CD4-positive, alpha-beta T cell treated with Interleukin-1 beta for 1 hour (primary cell): ENCODE data around the gene IPO7.
"Not testable (repeated sequence)": the region's sequence is repeated elsewhere in the genome, so short reads cannot be mapped to it uniquely, and the experiment has no call there.

Experiments
- DNase-seq, 2 donors: peaks; one replicate each; pipeline ENCODE4 v3.0.0-alpha.2; 2020 to 2022

Gene IPO7

DNA sequence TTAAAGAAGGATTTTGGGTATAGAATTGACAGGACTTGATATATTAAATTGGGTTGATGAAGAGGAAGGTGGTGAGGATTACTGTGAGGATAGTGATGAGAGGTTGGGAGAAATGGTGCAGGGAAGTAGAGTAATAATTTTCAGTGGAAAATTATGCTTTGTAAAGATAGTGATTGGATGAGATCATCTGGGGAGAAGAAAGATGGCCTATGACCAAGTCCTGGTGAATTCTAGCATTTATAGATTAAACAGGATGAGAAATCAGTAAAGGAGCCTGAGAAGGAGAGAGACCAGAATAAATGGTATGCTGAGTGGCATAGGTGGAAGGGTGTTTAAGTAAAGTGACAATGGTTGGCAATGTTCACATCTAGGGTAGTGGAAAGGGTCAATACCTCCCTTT lies 15.0 kb downstream of the IPO7 start:
- DNase-seq, result no peak

DNA sequence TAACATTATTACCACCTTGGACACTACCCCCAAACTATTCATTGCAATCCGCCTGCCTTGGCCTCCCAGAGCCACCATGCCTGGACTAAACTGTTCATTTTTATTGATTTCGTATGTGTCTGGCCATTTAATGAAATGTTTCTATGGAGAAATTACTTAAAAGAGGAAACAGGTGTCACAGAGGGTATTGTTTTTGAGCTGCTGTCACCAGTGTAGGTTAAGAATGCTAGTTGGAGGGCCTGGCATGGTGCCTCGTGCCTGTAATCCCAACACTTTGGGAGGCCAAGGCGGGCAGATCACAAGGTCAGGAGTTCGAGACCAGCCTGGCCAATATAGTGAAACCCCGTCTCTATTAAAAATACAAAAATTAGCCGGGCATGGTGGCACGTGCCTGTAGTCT lies 17.4 kb downstream of the IPO7 start:
- DNase-seq, result not testable (repeated sequence)

- DNase-seq, result no peak
These were observed 44.3 kb downstream of the IPO7 start for GRCh38 chr11:9428706-9429105.

DNA sequence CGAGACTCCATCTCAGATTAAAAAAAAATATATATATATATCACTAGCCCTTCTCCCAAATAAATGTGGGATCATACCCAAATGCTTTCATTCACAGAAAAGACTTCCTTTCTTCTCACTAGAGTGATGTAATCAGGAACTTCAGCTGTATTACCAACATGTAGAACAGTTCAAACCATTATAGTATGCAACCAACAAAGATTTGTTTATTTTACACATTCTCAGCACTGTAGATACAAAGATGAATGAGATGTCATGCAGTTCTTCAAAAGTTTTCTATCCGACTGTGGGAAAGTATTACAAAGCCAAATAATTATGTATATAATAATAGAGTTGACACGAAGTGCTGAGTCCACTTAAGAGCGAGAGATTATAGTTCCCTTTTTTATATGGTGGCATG lies 54.2 kb downstream of the IPO7 start:
- DNase-seq, result no peak

GRCh38 chr11:9446230-9446629 lies 61.8 kb downstream of the IPO7 start:
- no peak for DNase-seq

- no peak for DNase-seq
These were observed 64.3 kb downstream of the IPO7 start for GRCh38 chr11:9448576-9449352.

- not testable (repeated sequence) for DNase-seq
These were observed 67.6 kb downstream of the IPO7 start for GRCh38 chr11:9452023-9452422.

DNA sequence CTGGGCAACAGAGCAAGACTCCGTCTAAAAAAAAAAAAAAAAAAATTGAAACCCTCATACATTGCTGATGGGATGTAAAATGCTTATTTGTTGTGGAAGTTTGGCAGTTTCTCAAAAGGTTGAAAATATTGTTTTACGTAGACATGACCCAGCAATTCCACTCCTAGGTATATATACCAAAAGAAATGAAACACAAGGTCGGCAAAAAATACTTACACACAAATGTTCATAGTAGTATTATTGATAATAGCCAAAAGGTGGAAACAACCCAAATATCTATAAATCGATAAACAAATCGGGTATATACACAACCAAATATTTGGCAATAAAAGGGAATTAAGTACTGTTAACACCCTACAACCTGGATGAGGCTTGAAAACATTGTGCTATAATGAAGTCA lies 71.3 kb downstream of the IPO7 start:
- no peak for DNase-seq

- peak; percentile 10 to 39 for DNase-seq
These were observed 75.3 kb downstream of the IPO7 start for GRCh38 chr11:9459667-9460321.

- peak; percentile 100 for DNase-seq
These were observed 76.0 kb downstream of the IPO7 start, which contains the start of gene ZNF143 for GRCh38 chr11:9460322-9461062. Gene ZNF143 (plus strand): TSS chr11:9461012. CDS start chr11:9471309, 10,297 bp downstream.

GRCh38 chr11:9461063-9461759 lies 76.8 kb downstream of the IPO7 start:
- DNase-seq, result peak; percentile 83 to 86

DNA sequence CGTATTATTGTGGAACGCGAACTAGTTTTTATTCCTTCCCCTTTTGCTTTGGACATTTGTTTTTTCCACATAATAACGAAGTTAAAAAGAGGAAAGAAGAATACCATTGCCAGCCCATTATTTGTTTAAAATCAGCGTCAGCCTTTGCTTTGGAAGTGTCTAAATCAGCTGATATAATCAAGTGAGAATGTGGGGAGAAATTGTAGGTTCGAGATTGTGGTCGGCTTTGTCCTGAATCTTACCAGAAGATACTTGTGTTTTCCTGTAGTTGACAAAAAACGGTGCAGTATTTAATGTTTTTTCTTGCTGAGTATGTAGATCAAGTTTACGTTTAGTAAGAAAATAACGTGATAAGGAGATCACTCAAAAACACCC lies 77.3 kb downstream of the IPO7 start:
- DNase-seq, result peak in 1 of 2 donors; percentile 31

GRCh38 chr11:9462172-9462799 lies 77.8 kb downstream of the IPO7 start:
- no peak for DNase-seq

GRCh38 chr11:9462806-9463537 lies 78.5 kb downstream of the IPO7 start:
- DNase-seq, result no peak

- DNase-seq, result no peak
These were observed 86.3 kb downstream of the IPO7 start for GRCh38 chr11:9470765-9471164.

DNA sequence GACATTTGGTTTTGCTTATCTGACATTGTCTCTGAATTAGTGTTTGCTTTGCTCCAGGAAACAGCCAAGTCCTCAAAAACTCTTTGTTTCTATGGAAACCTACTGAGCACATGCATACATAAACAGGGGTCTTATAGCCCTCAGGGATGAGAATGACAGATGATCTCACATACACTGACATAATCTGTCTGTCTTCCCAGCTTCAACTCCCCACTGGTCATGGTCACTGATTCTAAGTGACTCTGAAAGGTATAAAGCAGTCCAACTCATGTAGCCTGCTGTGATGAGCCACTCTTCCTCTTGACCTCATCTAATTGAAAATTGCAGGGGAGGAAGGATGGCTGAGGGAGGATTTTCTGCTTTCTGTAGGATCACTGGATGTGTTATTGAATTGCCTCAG lies 89.0 kb downstream of the IPO7 start:
- no peak for DNase-seq

DNA sequence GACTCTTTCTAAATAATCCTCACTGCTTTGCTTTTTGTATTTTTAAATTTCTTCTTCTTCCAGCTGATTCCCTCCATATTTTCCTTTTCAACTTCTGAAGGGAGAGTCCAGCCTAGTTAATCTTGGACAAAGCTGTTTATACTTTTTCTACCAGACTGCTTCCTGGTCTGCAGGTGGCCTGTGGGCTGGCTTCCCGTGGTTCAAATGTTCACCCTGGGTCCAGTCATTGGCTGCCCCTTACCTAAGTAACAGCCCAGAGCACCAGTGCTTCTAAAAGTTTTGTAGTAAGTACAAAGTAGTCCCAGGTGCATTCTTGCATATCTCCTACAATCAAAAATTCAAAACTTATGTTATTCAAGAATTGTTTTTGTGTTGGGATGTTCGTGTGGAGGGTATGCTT lies 95.4 kb downstream of the IPO7 start:
- no peak for DNase-seq

DNA sequence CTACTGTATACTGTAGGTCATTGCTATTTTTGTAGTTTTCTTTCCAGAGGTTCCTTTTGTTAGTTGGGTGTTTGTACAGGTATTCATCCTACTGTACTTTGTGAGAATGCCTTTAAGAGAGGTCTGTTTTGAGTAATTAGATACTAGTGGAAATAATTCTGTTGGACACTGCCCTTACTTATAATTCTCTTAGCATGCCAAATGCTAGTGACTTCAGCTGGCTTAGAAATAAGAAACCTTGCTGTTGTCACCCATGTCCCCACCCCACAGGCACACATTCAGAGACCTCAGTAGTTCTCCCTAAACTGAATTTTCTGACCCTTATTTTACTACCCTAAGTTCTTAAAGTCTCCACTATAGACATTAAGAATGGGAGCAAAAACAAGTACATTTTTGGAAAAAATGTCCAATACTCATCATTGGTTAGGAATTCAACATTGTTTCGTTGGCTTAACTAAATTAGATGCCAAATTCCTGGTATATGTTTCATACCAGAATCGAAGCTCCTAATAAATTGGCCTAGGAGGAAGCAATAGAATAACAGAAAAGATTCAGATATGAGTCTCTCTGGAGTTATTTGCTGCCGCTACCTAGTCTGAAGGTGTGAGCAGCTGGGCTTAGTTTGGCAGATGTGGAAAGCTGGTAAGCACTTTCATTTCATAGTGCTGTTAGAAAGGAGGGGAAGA lies 104.8 kb downstream of the IPO7 start:
- no peak for DNase-seq

GRCh38 chr11:9490376-9490775 lies 105.9 kb downstream of the IPO7 start:
- DNase-seq, result no peak

DNA sequence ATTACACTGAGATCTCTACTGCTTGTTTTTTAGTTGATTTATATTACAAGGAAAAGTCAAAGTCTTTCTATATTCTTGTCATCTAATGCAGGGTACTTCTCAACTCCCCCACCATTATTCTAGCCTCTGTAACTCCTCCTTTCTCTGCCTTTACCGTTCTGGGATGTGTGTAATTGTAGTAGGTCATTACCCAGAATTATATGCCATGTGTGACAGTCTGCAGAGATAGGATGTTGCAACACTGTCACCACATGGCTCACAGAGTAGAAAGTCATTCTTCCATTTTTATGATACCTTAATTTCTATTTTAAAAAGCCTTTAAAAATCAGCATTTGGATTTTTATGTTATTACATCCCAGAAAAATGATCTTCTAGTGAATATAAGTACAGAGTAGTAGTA lies 109.0 kb downstream of the IPO7 start:
- DNase-seq, result no peak

- no peak for DNase-seq
These were observed 109.9 kb downstream of the IPO7 start for GRCh38 chr11:9494316-9494715.
